Endometrial microvascular endothelial cells (primary cell): ENCODE data around the gene LYRM7. TPM values are rescaled to one million over a fixed set of nuclear protein-coding genes. Genes with fewer than 3 reads are reported as not detected.

Experiments
- in situ Hi-C: cut with HindIII; loops from 2 replicates; pipeline ENCODE4 v1.10.0; 2017; ENCODE audit warnings: low sequenced_read_pairs, low pct_unique_long_range_greater_than_20kb; ENCODE audit errors: inconsistent ontology term
- total RNA-seq: library from RNA; depleted of rRNA; stranded (reverse); fragments of >200 nt; gene quantifications from one replicate; pipeline ENCODE4 v1.2.3, GENCODE V29; 2015; ENCODE audit errors: inconsistent ontology term

The LYRM7 gene
- total RNA-seq, 1 donor from 2014 or later: 6.7 TPM

- in situ Hi-C loops: no loop called here
These were observed 74.6 kb downstream of the LYRM7 start for GRCh38 chr5:131245312-131245711.

DNA sequence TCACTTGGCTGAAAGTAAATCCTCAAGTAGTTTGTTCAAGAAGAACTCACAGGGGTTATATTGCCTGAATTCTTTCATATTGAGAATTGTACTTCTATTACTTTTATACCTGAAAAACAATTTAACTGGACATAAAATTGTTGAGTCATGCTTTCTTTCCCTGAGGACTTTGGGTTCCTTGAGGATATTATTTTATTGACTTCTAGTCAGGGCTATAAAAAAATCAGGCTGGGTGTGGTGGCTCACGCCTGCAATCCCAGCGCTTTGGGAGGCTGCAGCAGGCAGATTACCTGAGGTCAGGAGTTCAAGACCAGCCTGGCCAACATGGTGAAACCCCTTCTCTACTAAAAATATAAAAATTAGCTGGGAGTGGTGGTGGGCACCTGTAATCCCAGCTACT, 75.2 kb downstream of the LYRM7 start:
- in situ Hi-C loops: no loop called here

GRCh38 chr5:131246504-131246903, 75.8 kb downstream of the LYRM7 start:
- in situ Hi-C loops: no loop called here

- in situ Hi-C loops: loop anchor here (25.0 kb wide), 2 partner anchors 89 to 161 kb away; partner anchors contain the start of genes HINT1 and LYRM7
These were observed 80.2 kb downstream of the LYRM7 start for GRCh38 chr5:131250751-131251475.

DNA sequence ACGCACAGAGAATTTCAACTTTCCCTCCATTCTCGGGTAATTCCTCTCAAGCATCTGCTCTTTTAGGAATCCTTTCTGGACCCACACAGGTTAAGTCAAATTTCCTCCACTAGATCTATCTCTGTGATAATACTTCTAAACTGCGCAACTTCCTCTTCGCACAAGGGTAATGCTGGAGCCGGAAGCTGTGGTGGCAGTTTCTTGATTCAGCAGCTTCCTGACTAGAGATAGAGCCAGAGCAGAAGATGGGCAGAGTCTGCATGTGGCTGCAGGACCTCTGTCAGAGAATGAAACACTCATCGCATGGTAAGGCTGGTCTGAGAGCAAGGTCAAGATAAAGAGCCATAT, 82.1 kb downstream of the LYRM7 start:
- in situ Hi-C loops: loop anchor here (25.0 kb wide), 2 partner anchors 90 to 160 kb away; partner anchors contain the start of genes HINT1 and LYRM7

- in situ Hi-C loops: loop anchor here (25.0 kb wide), 2 partner anchors 92 to 158 kb away; partner anchors contain the start of genes HINT1 and LYRM7
These were observed 83.3 kb downstream of the LYRM7 start for GRCh38 chr5:131254025-131254424.

DNA sequence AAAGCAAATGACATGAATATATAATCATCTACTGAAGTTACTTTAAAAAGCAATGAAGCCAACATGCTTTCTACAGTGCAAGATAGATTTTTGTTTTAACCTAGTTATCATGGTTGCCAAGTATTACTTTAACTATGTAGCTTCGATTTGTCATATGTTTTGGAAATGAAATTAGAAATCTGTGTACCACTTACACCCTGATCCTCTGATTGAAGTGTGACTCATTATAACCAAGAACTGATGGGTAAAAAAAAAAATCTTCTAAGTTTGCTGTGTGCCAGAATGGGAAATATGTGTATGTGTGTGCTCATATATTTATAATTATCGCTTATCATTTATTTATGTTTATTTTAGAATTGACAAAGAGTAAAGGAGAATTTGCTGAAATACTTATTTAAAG, 84.0 kb downstream of the LYRM7 start:
- in situ Hi-C loops: loop anchor here (25.0 kb wide), 2 partner anchors 92 to 158 kb away; partner anchors contain the start of genes HINT1 and LYRM7

Other genes with a start within 250 kb of the LYRM7 start
- 235 TPM for gene HINT1, start 5.7 kb upstream of the LYRM7 start, total RNA-seq
- gene CDC42SE2, start 93.1 kb downstream of the LYRM7 start, total RNA-seq: 28.6 TPM